K562 (cell line): ENCODE results near the gene KAZN. TPM values are rescaled to one million over a fixed set of nuclear protein-coding genes. Genes with fewer than 3 reads are reported as not detected.

Source experiments
- CBX3 ChIP-seq, 2 experiments: IDR thresholded peaks; 1 replicate in 1 of 2; 2 replicates in 1 of 2; pipeline ENCODE4 v1.6.1; 2012; ENCODE audit warnings: inconsistent platforms in 2 of 2, low read length in 2 of 2, borderline replicate concordance in 1 of 2, control low read depth in 1 of 2
- ELF1 ChIP-seq: fragments of 200-800 bp; sonication (Bioruptor generic); IDR thresholded peaks from 2 replicates; pipeline ENCODE4 v1.6.1; 2016; ENCODE audit warnings: missing genetic modification characterization, missing compliant biosample characterization
- HIVEP1 ChIP-seq: fragments of 250-450 bp; sonication (Bioruptor Pico); IDR thresholded peaks from 2 replicates; pipeline ENCODE4 v1.4.0; 2020; ENCODE audit warnings: mild to moderate bottlenecking
- LEF1 ChIP-seq: fragments of 450-650 bp; IDR thresholded peaks from 2 replicates; pipeline ENCODE4 v1.6.1; 2016; ENCODE audit warnings: mild to moderate bottlenecking
- MAFK ChIP-seq: IDR thresholded peaks from 2 replicates; pipeline ENCODE4 v1.6.1; 2011; ENCODE audit warnings: low read length, improper control_type of control experiment
- MYBL2 ChIP-seq, 2 experiments: fragments of 450-650 bp in 1 of 2; sonication (generic) in 1 of 2; formaldehyde crosslinking in 1 of 2; IDR thresholded peaks; 2 replicates each; pipeline versions ENCODE4 v1.6.1 to v1.8.1; 2017 to 2022; ENCODE audit warnings: borderline replicate concordance in 1 of 2, inconsistent platforms in 1 of 2, low read depth in 1 of 2, mild to moderate bottlenecking in 1 of 2, missing genetic modification reagents in 1 of 2, moderate library complexity in 1 of 2
- POLR2B ChIP-seq: fragments of 450-650 bp; IDR thresholded peaks from 2 replicates; pipeline ENCODE4 v1.6.1; 2018; ENCODE audit warnings: low read depth; ENCODE audit not compliant: partially characterized antibody
- PYGO2 ChIP-seq: fragments of 450-650 bp; IDR thresholded peaks from 2 replicates; pipeline ENCODE4 v1.6.1; 2016; ENCODE audit warnings: mild to moderate bottlenecking, missing genetic modification characterization, moderate library complexity, missing compliant biosample characterization
- RBM25 ChIP-seq: fragments of 200-400 bp; formaldehyde crosslinking; IDR thresholded peaks from 2 replicates; pipeline ENCODE4 v1.6.1; 2018; ENCODE audit warnings: low read length, low read depth, moderate library complexity; ENCODE audit not compliant: severe bottlenecking
- SMAD4 ChIP-seq: fragments of 250-450 bp; sonication (Bioruptor Pico); conservative IDR thresholded peaks from 2 replicates; pipeline ENCODE4 v1.8.0; 2021; ENCODE audit warnings: inconsistent platforms, mild to moderate bottlenecking, moderate library complexity
- SPI1 ChIP-seq: IDR thresholded peaks from 2 replicates; pipeline ENCODE4 v1.6.1; 2011; ENCODE audit warnings: low read depth, low read length, control low read depth, borderline replicate concordance
- ZNF57 ChIP-seq: fragments of 450-650 bp; formaldehyde crosslinking; IDR thresholded peaks from 2 replicates; pipeline ENCODE4 v1.4.0; 2020; ENCODE audit warnings: mild to moderate bottlenecking, moderate library complexity
- polyA plus RNA-seq, 8 experiments: library from polyadenylated mRNA; depleted of rRNA in 4 of 8; stranded (reverse) in 5 of 8; unstranded in 3 of 8; fragments of >200 nt; fragmentation: Nextera tagmentation in 2 of 8; fragmentation: Illumina TruSeq in 1 of 8; extraction: Ambion mirVana in 2 of 8; extraction: Trizol in 1 of 8; gene quantifications; 2 replicates each; pipeline versions ENCODE4 v1.2.1 to v1.2.3, GENCODE V29; 2011 to 2014; ENCODE audit warnings: inconsistent platforms in 1 of 8, missing spikeins in 1 of 8
- total RNA-seq, 7 experiments: library from RNA; depleted of rRNA in 6 of 7; stranded (reverse); fragments of >200 nt in 6 of 7; fragmentation: Illumina TruSeq in 2 of 7; extraction: Trizol in 2 of 7; gene quantifications; 2 replicates each; pipeline versions ENCODE4 v1.2.1 to v1.2.3, GENCODE V29; 2011 to 2021; ENCODE audit warnings: low replicate concordance in 1 of 7
- TF ChIP-seq, protein P1 (sequence below): fragments of 450-650 bp; IDR thresholded peaks from 2 replicates; pipeline ENCODE4 v1.6.1; 2016; ENCODE audit warnings: mild to moderate bottlenecking, moderate library complexity
- TF ChIP-seq, protein P2 (sequence below): IDR thresholded peaks from 2 replicates; pipeline ENCODE4 v1.6.1; 2011; ENCODE audit not compliant: insufficient read length; ENCODE audit errors: extremely low read depth

KAZN gene
- total and polyA plus RNA-seq, 9 of the 15 experiments (the other 6 are each of a cell fraction or from before 2014, with no cell fraction given) = 2.1 to 21.6 (median 5.4) TPM

DNA sequence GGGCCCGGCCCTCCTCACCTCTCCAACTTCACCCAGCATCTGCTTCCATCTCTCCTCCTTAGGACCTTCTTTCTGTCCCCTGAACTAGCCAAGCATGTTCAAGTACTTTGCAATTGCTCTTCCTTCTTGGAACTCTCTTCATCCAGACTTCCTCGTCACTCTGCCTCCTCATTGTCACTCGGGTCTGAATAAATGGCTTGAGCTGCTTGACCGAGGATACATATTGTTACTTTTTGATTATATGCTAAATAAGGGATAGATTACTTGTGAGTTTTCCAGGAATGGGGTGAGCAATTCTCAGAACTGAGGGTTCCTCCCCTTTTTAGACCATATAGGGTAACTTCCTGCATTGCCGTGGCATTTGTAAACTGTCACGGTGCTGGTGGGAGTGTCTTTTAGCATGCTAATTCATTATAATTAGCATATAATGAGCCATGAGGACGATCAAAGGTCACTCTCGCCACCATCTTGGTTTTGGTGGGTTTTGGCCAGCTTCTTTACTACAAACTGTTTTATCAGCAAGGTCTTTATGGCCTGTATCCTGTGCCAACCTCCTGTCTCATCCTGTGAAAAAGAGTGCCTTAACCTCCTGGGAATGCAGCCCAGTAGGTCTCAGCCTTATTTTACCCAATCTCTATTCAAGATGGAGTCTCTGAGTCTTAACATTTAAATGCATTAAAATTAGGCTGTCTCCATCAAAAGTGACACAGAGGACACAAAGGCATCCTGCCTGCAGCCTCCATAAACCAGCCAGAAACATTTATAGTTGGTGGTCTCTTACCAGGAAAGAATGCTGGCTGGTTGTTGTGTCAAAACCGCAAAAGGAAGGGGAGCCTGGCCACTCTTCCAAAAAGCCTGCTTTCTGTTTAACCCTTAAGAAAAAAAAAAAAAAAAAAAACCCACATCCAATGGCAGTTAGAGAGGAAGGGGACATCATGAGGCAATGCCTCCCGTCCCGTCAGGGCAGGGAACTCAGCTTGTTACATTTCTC is 179.3 kb downstream of the KAZN start (continued):
- TF ChIP-seq, protein P1, sequence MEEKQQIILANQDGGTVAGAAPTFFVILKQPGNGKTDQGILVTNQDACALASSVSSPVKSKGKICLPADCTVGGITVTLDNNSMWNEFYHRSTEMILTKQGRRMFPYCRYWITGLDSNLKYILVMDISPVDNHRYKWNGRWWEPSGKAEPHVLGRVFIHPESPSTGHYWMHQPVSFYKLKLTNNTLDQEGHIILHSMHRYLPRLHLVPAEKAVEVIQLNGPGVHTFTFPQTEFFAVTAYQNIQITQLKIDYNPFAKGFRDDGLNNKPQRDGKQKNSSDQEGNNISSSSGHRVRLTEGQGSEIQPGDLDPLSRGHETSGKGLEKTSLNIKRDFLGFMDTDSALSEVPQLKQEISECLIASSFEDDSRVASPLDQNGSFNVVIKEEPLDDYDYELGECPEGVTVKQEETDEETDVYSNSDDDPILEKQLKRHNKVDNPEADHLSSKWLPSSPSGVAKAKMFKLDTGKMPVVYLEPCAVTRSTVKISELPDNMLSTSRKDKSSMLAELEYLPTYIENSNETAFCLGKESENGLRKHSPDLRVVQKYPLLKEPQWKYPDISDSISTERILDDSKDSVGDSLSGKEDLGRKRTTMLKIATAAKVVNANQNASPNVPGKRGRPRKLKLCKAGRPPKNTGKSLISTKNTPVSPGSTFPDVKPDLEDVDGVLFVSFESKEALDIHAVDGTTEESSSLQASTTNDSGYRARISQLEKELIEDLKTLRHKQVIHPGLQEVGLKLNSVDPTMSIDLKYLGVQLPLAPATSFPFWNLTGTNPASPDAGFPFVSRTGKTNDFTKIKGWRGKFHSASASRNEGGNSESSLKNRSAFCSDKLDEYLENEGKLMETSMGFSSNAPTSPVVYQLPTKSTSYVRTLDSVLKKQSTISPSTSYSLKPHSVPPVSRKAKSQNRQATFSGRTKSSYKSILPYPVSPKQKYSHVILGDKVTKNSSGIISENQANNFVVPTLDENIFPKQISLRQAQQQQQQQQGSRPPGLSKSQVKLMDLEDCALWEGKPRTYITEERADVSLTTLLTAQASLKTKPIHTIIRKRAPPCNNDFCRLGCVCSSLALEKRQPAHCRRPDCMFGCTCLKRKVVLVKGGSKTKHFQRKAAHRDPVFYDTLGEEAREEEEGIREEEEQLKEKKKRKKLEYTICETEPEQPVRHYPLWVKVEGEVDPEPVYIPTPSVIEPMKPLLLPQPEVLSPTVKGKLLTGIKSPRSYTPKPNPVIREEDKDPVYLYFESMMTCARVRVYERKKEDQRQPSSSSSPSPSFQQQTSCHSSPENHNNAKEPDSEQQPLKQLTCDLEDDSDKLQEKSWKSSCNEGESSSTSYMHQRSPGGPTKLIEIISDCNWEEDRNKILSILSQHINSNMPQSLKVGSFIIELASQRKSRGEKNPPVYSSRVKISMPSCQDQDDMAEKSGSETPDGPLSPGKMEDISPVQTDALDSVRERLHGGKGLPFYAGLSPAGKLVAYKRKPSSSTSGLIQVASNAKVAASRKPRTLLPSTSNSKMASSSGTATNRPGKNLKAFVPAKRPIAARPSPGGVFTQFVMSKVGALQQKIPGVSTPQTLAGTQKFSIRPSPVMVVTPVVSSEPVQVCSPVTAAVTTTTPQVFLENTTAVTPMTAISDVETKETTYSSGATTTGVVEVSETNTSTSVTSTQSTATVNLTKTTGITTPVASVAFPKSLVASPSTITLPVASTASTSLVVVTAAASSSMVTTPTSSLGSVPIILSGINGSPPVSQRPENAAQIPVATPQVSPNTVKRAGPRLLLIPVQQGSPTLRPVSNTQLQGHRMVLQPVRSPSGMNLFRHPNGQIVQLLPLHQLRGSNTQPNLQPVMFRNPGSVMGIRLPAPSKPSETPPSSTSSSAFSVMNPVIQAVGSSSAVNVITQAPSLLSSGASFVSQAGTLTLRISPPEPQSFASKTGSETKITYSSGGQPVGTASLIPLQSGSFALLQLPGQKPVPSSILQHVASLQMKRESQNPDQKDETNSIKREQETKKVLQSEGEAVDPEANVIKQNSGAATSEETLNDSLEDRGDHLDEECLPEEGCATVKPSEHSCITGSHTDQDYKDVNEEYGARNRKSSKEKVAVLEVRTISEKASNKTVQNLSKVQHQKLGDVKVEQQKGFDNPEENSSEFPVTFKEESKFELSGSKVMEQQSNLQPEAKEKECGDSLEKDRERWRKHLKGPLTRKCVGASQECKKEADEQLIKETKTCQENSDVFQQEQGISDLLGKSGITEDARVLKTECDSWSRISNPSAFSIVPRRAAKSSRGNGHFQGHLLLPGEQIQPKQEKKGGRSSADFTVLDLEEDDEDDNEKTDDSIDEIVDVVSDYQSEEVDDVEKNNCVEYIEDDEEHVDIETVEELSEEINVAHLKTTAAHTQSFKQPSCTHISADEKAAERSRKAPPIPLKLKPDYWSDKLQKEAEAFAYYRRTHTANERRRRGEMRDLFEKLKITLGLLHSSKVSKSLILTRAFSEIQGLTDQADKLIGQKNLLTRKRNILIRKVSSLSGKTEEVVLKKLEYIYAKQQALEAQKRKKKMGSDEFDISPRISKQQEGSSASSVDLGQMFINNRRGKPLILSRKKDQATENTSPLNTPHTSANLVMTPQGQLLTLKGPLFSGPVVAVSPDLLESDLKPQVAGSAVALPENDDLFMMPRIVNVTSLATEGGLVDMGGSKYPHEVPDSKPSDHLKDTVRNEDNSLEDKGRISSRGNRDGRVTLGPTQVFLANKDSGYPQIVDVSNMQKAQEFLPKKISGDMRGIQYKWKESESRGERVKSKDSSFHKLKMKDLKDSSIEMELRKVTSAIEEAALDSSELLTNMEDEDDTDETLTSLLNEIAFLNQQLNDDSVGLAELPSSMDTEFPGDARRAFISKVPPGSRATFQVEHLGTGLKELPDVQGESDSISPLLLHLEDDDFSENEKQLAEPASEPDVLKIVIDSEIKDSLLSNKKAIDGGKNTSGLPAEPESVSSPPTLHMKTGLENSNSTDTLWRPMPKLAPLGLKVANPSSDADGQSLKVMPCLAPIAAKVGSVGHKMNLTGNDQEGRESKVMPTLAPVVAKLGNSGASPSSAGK = no peak; the same call in 1 of the 2 replicates
- TF ChIP-seq POLR2B = peak; percentile 99
- TF ChIP-seq LEF1 = no peak; the same call in 1 of the 2 replicates
- 0 out of 3 replicates have a peak, but pooled peaks of 1 of the 2 experiments have one; percentile 28 for TF ChIP-seq CBX3 (IDR thresholded peaks at IDR 0.05; ENCODE audit: borderline replicate concordance in 1 of 2, low read length in 2 of 2)
- TF ChIP-seq ELF1 (tag) = peak; percentile 71
- no peak for TF ChIP-seq RBM25
- TF ChIP-seq, protein P2, sequence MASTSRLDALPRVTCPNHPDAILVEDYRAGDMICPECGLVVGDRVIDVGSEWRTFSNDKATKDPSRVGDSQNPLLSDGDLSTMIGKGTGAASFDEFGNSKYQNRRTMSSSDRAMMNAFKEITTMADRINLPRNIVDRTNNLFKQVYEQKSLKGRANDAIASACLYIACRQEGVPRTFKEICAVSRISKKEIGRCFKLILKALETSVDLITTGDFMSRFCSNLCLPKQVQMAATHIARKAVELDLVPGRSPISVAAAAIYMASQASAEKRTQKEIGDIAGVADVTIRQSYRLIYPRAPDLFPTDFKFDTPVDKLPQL = no peak
- no peak; the same call in 1 of the 2 replicates for TF ChIP-seq MAFK
- TF ChIP-seq HIVEP1 (CRISPR knock-in tag) = 0 out of 2 replicates have a peak, but pooled peaks have one; percentile 13
- 0 out of 2 replicates have a peak, but pooled peaks have one; percentile 66 for TF ChIP-seq ZNF57 (CRISPR knock-in tag)
- TF ChIP-seq MYBL2 (IDR thresholded peaks at IDR 0.05; ENCODE audit: low read depth) = no peak
- no peak for TF ChIP-seq MYBL2 (CRISPR knock-in tag; IDR thresholded peaks at IDR 0.05; ENCODE audit: borderline replicate concordance)
- TF ChIP-seq PYGO2 (tag) = peak; percentile 90
- TF ChIP-seq SPI1 = no peak
- peak; percentile 89 for TF ChIP-seq SMAD4
